Mucosa of rectum (tissue), 2 donors: ENCODE results near the gene IPP.

Source experiments
- H3K27ac ChIP-seq, 2 donors: one replicate each; pipeline ENCODE4 v1.7.0; 2013; ENCODE audit warnings: inconsistent platforms in 2 of 2, low read depth in 2 of 2, low read length in 2 of 2
- H3K27me3 ChIP-seq, 2 donors: one replicate each; pipeline ENCODE4 v1.7.0; 2013; ENCODE audit warnings: low read length in 2 of 2; ENCODE audit not compliant: control insufficient read depth in 2 of 2, insufficient read depth in 2 of 2
- H3K36me3 ChIP-seq, 2 donors: one replicate each; pipeline ENCODE4 v1.7.0; 2013; ENCODE audit warnings: low read length in 2 of 2; ENCODE audit not compliant: control insufficient read depth in 2 of 2, insufficient read depth in 2 of 2
- H3K4me1 ChIP-seq, 2 donors: one replicate each; pipeline ENCODE4 v1.7.0; 2013; ENCODE audit warnings: low read length in 2 of 2, mild to moderate bottlenecking in 1 of 2; ENCODE audit not compliant: control insufficient read depth in 2 of 2, insufficient read depth in 2 of 2
- H3K4me3 ChIP-seq, 2 donors: one replicate each; pipeline ENCODE4 v1.7.0; 2013; ENCODE audit warnings: low read length in 2 of 2
- H3K9ac ChIP-seq, 2 donors: one replicate each; pipeline ENCODE4 v1.7.0; 2013; ENCODE audit warnings: low read length in 2 of 2, low read depth in 1 of 2, mild to moderate bottlenecking in 1 of 2
- H3K9me3 ChIP-seq, 2 donors: one replicate each; pipeline ENCODE4 v1.7.0; 2013; ENCODE audit warnings: low read length in 2 of 2; ENCODE audit not compliant: control insufficient read depth in 2 of 2
- donor health status: healthy.
- donor health status: Normal muscosa, but diverticular disease.

Gene IPP

GRCh38 chr1:45654540-45655280 is 95.7 kb downstream of the IPP start:
- no peaks in the 10 kb centered on the region for H3K9me3 ChIP-seq
- peaks cover 74 to 87% of the 10 kb centered on the region in 2 donors for H3K36me3 ChIP-seq
- no peak overlapping the region for H3K9ac ChIP-seq
- no peak overlapping the region for H3K27ac ChIP-seq
- no peaks in the 10 kb centered on the region for H3K27me3 ChIP-seq
- H3K4me1 ChIP-seq = peaks cover 6 to 16% of the 10 kb centered on the region in 2 donors
- no peak overlapping the region for H3K4me3 ChIP-seq
